HepG2 (cell line): ENCODE results near the gene ITGB2. TPM values are rescaled to one million over a fixed set of nuclear protein-coding genes. Genes with fewer than 3 reads are reported as not detected.

Experiments used
- AHR ChIP-seq: IDR thresholded peaks from 2 replicates; pipeline ENCODE4 v1.6.1; 2018; ENCODE audit warnings: missing genetic modification reagents, missing compliant biosample characterization
- EHMT2 ChIP-seq: fragments of 200-600 bp; sonication (generic); IDR thresholded peaks from 2 replicates; pipeline ENCODE4 v1.7.0; 2017; ENCODE audit warnings: antibody characterized with exemption, low read depth, low read length, borderline replicate concordance
- ETV5 ChIP-seq: IDR thresholded peaks from 2 replicates; pipeline ENCODE4 v1.6.1; 2018; ENCODE audit warnings: missing biosample characterization, missing genetic modification reagents, inconsistent platforms, borderline replicate concordance
- GATAD1 ChIP-seq: IDR thresholded peaks from 2 replicates; pipeline ENCODE4 v1.6.1; 2016; ENCODE audit warnings: missing genetic modification reagents, missing compliant biosample characterization
- MYNN ChIP-seq: sonication (generic); formaldehyde crosslinking; IDR thresholded peaks from 2 replicates; pipeline ENCODE4 v1.4.0; 2020; ENCODE audit warnings: mild to moderate bottlenecking, low read depth, missing genetic modification reagents
- NFKBIZ ChIP-seq: IDR thresholded peaks from 2 replicates; pipeline ENCODE4 v1.6.1; 2018; ENCODE audit warnings: missing genetic modification reagents, missing compliant biosample characterization
- NR0B2 ChIP-seq: sonication (generic); formaldehyde crosslinking; IDR thresholded peaks from 2 replicates; pipeline ENCODE4 v1.4.0; 2020; ENCODE audit warnings: mild to moderate bottlenecking, missing genetic modification reagents
- PREB ChIP-seq: sonication (generic); formaldehyde crosslinking; IDR thresholded peaks from 2 replicates; pipeline ENCODE4 v1.4.0; 2020; ENCODE audit warnings: missing genetic modification reagents
- REXO4 ChIP-seq: sonication (generic); formaldehyde crosslinking; IDR thresholded peaks from 2 replicates; pipeline ENCODE4 v1.8.0; 2022; ENCODE audit warnings: missing genetic modification reagents, mild to moderate bottlenecking, borderline replicate concordance
- RFXANK ChIP-seq: IDR thresholded peaks from 2 replicates; pipeline ENCODE4 v1.6.1; 2016
- YEATS4 ChIP-seq: sonication (generic); formaldehyde crosslinking; IDR thresholded peaks from 2 replicates; pipeline ENCODE4 v1.4.0; 2020; ENCODE audit warnings: missing genetic modification reagents, borderline replicate concordance
- ZBTB26 ChIP-seq: IDR thresholded peaks from 2 replicates; pipeline ENCODE4 v1.6.1; 2016; ENCODE audit warnings: missing compliant biosample characterization, missing genetic modification reagents, borderline replicate concordance
- ZBTB4 ChIP-seq: sonication (generic); formaldehyde crosslinking; IDR thresholded peaks from 2 replicates; pipeline ENCODE4 v1.4.0; 2020; ENCODE audit warnings: missing genetic modification reagents, mild to moderate bottlenecking, borderline replicate concordance
- ZNF230 ChIP-seq: sonication (generic); formaldehyde crosslinking; IDR thresholded peaks from 2 replicates; pipeline ENCODE4 v1.4.0; 2020; ENCODE audit warnings: mild to moderate bottlenecking, missing genetic modification reagents
- ZNF317 ChIP-seq: sonication (generic); formaldehyde crosslinking; IDR thresholded peaks from 2 replicates; pipeline ENCODE4 v1.5.0; 2020; ENCODE audit warnings: mild to moderate bottlenecking, missing genetic modification reagents
- ZNF770 ChIP-seq: sonication (generic); formaldehyde crosslinking; IDR thresholded peaks from 2 replicates; pipeline ENCODE4 v1.5.0; 2020; ENCODE audit warnings: mild to moderate bottlenecking, missing genetic modification reagents
- ZNF780A ChIP-seq: sonication (generic); formaldehyde crosslinking; IDR thresholded peaks from 2 replicates; pipeline ENCODE4 v1.8.0; 2022; ENCODE audit warnings: mild to moderate bottlenecking, missing genetic modification reagents, moderate library complexity
- ZNF782 ChIP-seq: sonication (generic); formaldehyde crosslinking; IDR thresholded peaks from 2 replicates; pipeline ENCODE4 v1.4.0; 2020; ENCODE audit warnings: missing genetic modification reagents, mild to moderate bottlenecking, borderline replicate concordance
- ZNF784 ChIP-seq: sonication (generic); formaldehyde crosslinking; IDR thresholded peaks from 2 replicates; pipeline ENCODE4 v1.5.1; 2020; ENCODE audit warnings: missing genetic modification reagents, mild to moderate bottlenecking, borderline replicate concordance
- ZNF879 ChIP-seq: sonication (generic); formaldehyde crosslinking; IDR thresholded peaks from 2 replicates; pipeline ENCODE4 v1.8.1; 2023; ENCODE audit warnings: missing genetic modification reagents
- polyA plus RNA-seq, 8 experiments: library from polyadenylated mRNA; depleted of rRNA in 3 of 8; stranded (reverse) in 7 of 8; unstranded in 1 of 8; fragments of >200 nt; fragmentation: Illumina TruSeq in 4 of 8; extraction: Trizol in 4 of 8; gene quantifications; 2 replicates each; pipeline versions ENCODE4 v1.2.1 to v1.2.3, GENCODE V29; 2011 to 2016; ENCODE audit warnings: low read depth in 4 of 8, missing spikeins in 1 of 8, mixed read lengths in 1 of 8; ENCODE audit not compliant: insufficient read depth in 1 of 8
- total RNA-seq, 5 experiments: library from RNA; depleted of rRNA; stranded (reverse); fragments of >200 nt; fragmentation: Illumina TruSeq; extraction: Trizol; gene quantifications; 2 replicates each; pipeline ENCODE4 v1.2.3, GENCODE V29; 2016; ENCODE audit warnings: low read depth in 1 of 5

Gene ITGB2
- total and polyA plus RNA-seq, 2 of the 13 experiments (the other 11 are each of a cell fraction or from before 2014, with no cell fraction given) = 4.2 to 18.0 TPM

GRCh38 chr21:44911384-44912157 is 9.1 kb downstream of the ITGB2 start (continued):
- TF ChIP-seq ZNF782 (CRISPR knock-in tag) (peak; percentile 80; the same call in 1 of the 2 replicates), ZNF780A (no peak), AHR (no peak), PREB (no peak), YEATS4 (CRISPR knock-in tag) (peak; percentile 55; the same call in 1 of the 2 replicates), GATAD1 (CRISPR knock-in tag) (peak; percentile 70; the same call in 1 of the 2 replicates), ZNF770 (CRISPR knock-in tag) (peak; percentile 66), EHMT2 (no peak), REXO4 (CRISPR knock-in tag) (no peak), ZNF784 (CRISPR knock-in tag) (no peak), ZBTB26 (CRISPR knock-in tag) (no peak), ETV5 (peak; percentile 42; the same call in 1 of the 2 replicates), MYNN (CRISPR knock-in tag) (no peak), ZNF317 (CRISPR knock-in tag) (peak; percentile 56; the same call in 1 of the 2 replicates), NR0B2 (CRISPR knock-in tag) (no peak), ZNF230 (CRISPR knock-in tag) (no peak; the same call in none of the 2 replicates), ZNF879 (CRISPR knock-in tag) (no peak), ZBTB4 (no peak), NFKBIZ (0 out of 2 replicates have a peak, but pooled peaks have one; percentile 28), RFXANK (no peak)
